Pancreas (tissue), 10 donors: ENCODE measurements around the gene TRAPPC1. TPM values are rescaled to one million over a fixed set of nuclear protein-coding genes. Genes with fewer than 3 reads are reported as not detected.

ENCODE experiments used
- ATAC-seq, 4 donors: fragments of 200-7000 bp; cut with Tn5 transposase; one replicate each; pipeline versions ENCODE4 v1.8.0 to v1.9.1; 2020; ENCODE audit warnings: mild to moderate bottlenecking in 4 of 4, moderate library complexity in 4 of 4
- DNase-seq, 6 donors: peaks; one replicate each; pipeline ENCODE4 v3.0.0-alpha.2; 2020
- FAIRE-seq: peaks from 2 replicates; lab custom pipeline; 2012; peaks lifted over from hg19 to GRCh38; lab: Jason Lieb, UNC
- H3K27ac ChIP-seq, 4 donors: fragments of 200-600 bp; sonication (generic); 1 replicate in 3 of 4; 2 replicates in 1 of 4; pipeline versions ENCODE4 v1.5.0 to v1.8.0; 2020
- H3K27me3 ChIP-seq, 4 donors: fragments of 200-600 bp; one replicate each; pipeline ENCODE4 v1.8.0; 2021
- H3K36me3 ChIP-seq, 3 donors: fragments of 200-600 bp; sonication (generic) in 1 of 3; one replicate each; pipeline versions ENCODE4 v1.5.0 to v1.8.0; 2020 to 2021
- H3K4me1 ChIP-seq, 3 donors: fragments of 200-600 bp; one replicate each; pipeline ENCODE4 v1.8.0; 2021
- H3K4me3 ChIP-seq, 4 donors: fragments of 200-600 bp; sonication (generic) in 2 of 4; one replicate each; pipeline versions ENCODE4 v1.5.0 to v1.8.0; 2020 to 2021
- H3K9me3 ChIP-seq, 4 donors: fragments of 200-600 bp; one replicate each; pipeline ENCODE4 v1.8.0; 2021
- WGBS, 2 donors: extraction: QIAGEN DNeasy Blood & Tissue Kit; methylation state at CpG; one replicate each; pipeline ENCODE4 v1.1.7; 2013; 5-methylcytosine and 5-hydroxymethylcytosine counted together
- intact Hi-C, 3 donors: fragments of 100-400 bp; cut with DNase I; formaldehyde crosslinking; loops; one replicate each; pipeline versions ENCODE4 v1.11.1 to v1.14.2; 2022
- polyA plus RNA-seq, 2 donors: library from polyadenylated mRNA; stranded (reverse); fragments of 200-250 nt; gene quantifications; one replicate each; pipeline ENCODE4 v1.2.3, GENCODE V29; 2013
- total RNA-seq, 6 donors: library from RNA; stranded (reverse); fragmentation: NEBNext Ultra II Directional in 4 of 6; extraction: Animal tissue kit (Norgen Biotek cat#: 25700) in 4 of 6; gene quantifications; one replicate each; pipeline versions ENCODE4 v1.2.1 to v1.2.4, GENCODE V29; 2021 to 2023
- TF ChIP-seq, protein P1 (sequence below), 4 donors: fragments of 200-600 bp; sonication (generic) in 3 of 4; IDR thresholded peaks; one replicate each; pipeline versions ENCODE4 v1.5.0 to v1.8.0; 2021; ENCODE audit warnings: antibody characterized with exemption in 4 of 4
- donor health status: healthy with polysubstance abuse.
- donor health status: DM: no; HTN: no; CAD: no; lungs with moderate emphysema.
- donor health status: DM: no; HTN: no; CAD: no.
- donor health status: control.
- donor health status: control.
- donor health status: Bipolar disorder and iron deficiency.
- donor health status: DM: yes; HTN: yes; CAD: no.
- donor health status: DM: no; HTN: no; CAD: no.
- donor health status: DM: no; HTN: no; CAD: no.
- donor health status: DM: yes; HTN: yes; CAD: no.

Gene TRAPPC1
- total and polyA plus RNA-seq, 8 donors: 27.3 to 67.1 (median 49.1) TPM

GRCh38 chr17:7897773-7898172 lies 34.0 kb downstream of the TRAPPC1 start:
- H3K27ac ChIP-seq: no peak overlapping the region
- no peak overlapping the region for H3K4me3 ChIP-seq
- peak; percentile 75 to 92 (median 90) for ATAC-seq
- DNase-seq: no peak
- WGBS, 2 donors: 33 to 34% methylated on average over 6 of the region's 6 CpGs
- peaks cover 0 to 4% (median 0%) of the 10 kb centered on the region in 3 donors for H3K4me1 ChIP-seq
- no peak for FAIRE-seq
- no peaks in the 10 kb centered on the region for H3K9me3 ChIP-seq
- peaks cover 13 to 47% (median 29%) of the 10 kb centered on the region in 3 donors for H3K36me3 ChIP-seq
- TF ChIP-seq, protein P1, sequence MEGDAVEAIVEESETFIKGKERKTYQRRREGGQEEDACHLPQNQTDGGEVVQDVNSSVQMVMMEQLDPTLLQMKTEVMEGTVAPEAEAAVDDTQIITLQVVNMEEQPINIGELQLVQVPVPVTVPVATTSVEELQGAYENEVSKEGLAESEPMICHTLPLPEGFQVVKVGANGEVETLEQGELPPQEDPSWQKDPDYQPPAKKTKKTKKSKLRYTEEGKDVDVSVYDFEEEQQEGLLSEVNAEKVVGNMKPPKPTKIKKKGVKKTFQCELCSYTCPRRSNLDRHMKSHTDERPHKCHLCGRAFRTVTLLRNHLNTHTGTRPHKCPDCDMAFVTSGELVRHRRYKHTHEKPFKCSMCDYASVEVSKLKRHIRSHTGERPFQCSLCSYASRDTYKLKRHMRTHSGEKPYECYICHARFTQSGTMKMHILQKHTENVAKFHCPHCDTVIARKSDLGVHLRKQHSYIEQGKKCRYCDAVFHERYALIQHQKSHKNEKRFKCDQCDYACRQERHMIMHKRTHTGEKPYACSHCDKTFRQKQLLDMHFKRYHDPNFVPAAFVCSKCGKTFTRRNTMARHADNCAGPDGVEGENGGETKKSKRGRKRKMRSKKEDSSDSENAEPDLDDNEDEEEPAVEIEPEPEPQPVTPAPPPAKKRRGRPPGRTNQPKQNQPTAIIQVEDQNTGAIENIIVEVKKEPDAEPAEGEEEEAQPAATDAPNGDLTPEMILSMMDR (IDR thresholded peaks at IDR 0.05): peak in 3 of 4 donors; percentile 7 to 18 (median 18)
- H3K27me3 ChIP-seq: no peaks in the 10 kb centered on the region
- intact Hi-C loops: no loop called here

- ATAC-seq: no peak
These were observed 34.7 kb downstream of the TRAPPC1 start for GRCh38 chr17:7897090-7897489.

GRCh38 chr17:7894866-7895265 lies 36.9 kb downstream of the TRAPPC1 start:
- ATAC-seq: no peak
- H3K27me3 ChIP-seq: no peaks in the 10 kb centered on the region
- intact Hi-C loops: no loop called here
- H3K4me1 ChIP-seq: peaks cover 1 to 8% (median 2%) of the 10 kb centered on the region in 3 donors
- 93 to 95% methylated on average over 8 of the region's 8 CpGs for WGBS, 2 donors
- peaks cover 9 to 38% (median 25%) of the 10 kb centered on the region in 3 donors for H3K36me3 ChIP-seq
- no peak overlapping the region for H3K27ac ChIP-seq
- no peak for DNase-seq
- no peak overlapping the region for H3K4me3 ChIP-seq
- TF ChIP-seq, protein P1 (IDR thresholded peaks at IDR 0.05): no peak
- FAIRE-seq: no peak
- no peaks in the 10 kb centered on the region for H3K9me3 ChIP-seq

More at GRCh38 chr17:7897090-7897489, 34.7 kb downstream of the TRAPPC1 start:
- no peak for DNase-seq
- intact Hi-C loops: no loop called here
- peaks cover 13 to 47% (median 25%) of the 10 kb centered on the region in 3 donors for H3K36me3 ChIP-seq
- no peaks in the 10 kb centered on the region for H3K9me3 ChIP-seq
- H3K27ac ChIP-seq: no peak overlapping the region
- H3K27me3 ChIP-seq: no peaks in the 10 kb centered on the region
- no peak for FAIRE-seq
- H3K4me3 ChIP-seq: no peak overlapping the region
- 75 to 80% methylated on average over 13 of the region's 13 CpGs for WGBS, 2 donors
- peaks cover 0 to 4% (median 0%) of the 10 kb centered on the region in 3 donors for H3K4me1 ChIP-seq
- TF ChIP-seq, protein P1 (IDR thresholded peaks at IDR 0.05): no peak

DNA sequence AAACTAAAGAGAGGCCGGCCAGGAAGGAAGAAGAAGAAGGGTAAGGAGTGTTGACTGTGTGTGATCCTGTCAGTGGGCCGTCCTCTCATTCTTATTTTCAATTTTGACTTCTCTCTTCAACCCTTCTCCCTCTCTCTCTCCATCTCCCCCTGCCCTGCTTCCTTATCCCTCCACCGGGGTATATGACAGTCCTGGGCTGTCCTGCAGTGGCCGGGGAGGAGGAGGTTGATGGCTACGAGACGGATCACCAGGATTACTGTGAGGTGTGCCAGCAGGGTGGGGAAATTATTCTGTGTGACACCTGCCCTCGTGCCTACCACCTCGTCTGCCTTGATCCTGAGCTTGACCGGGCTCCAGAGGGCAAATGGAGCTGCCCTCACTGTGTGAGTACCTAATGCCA lies 37.5 kb downstream of the TRAPPC1 start:
- no peak overlapping the region for H3K27ac ChIP-seq
- no peaks in the 10 kb centered on the region for H3K9me3 ChIP-seq
- peaks cover 5 to 35% (median 20%) of the 10 kb centered on the region in 3 donors for H3K36me3 ChIP-seq
- ATAC-seq: no peak
- WGBS, 2 donors: 87 to 88% methylated on average over 9 of the region's 9 CpGs
- peaks cover 8 to 14% (median 8%) of the 10 kb centered on the region in 3 donors for H3K4me1 ChIP-seq
- TF ChIP-seq, protein P1 (IDR thresholded peaks at IDR 0.05): no peak
- no peak for DNase-seq
- H3K4me3 ChIP-seq: no peak overlapping the region
- intact Hi-C loops: no loop called here
- FAIRE-seq: no peak
- no peaks in the 10 kb centered on the region for H3K27me3 ChIP-seq

GRCh38 chr17:7893187-7893880 lies 38.4 kb downstream of the TRAPPC1 start:
- ATAC-seq (no peak), FAIRE-seq (no peak), DNase-seq (peak in 1 of 6 donors; percentile 5)
- TF ChIP-seq, protein P1 (IDR thresholded peaks at IDR 0.05): no peak
- no peak overlapping the region for H3K27ac ChIP-seq
- H3K9me3 ChIP-seq: no peaks in the 10 kb centered on the region
- WGBS, 2 donors: 90 to 92% methylated on average over 15 of the region's 15 CpGs
- H3K27me3 ChIP-seq: no peaks in the 10 kb centered on the region
- H3K4me1 ChIP-seq: peaks cover 15 to 23% (median 15%) of the 10 kb centered on the region in 3 donors
- intact Hi-C loops: no loop called here
- peaks cover 3 to 26% (median 13%) of the 10 kb centered on the region in 3 donors for H3K36me3 ChIP-seq
- H3K4me3 ChIP-seq: no peak overlapping the region
